GM21528 (cell line): ENCODE data around the gene CCDC71L.
"Not testable (repeated sequence)": the region's sequence is repeated elsewhere in the genome, so short reads cannot be mapped to it uniquely, and the experiment has no call there.

Experiments
- ATAC-seq: cut with Tn5 transposase; IDR thresholded peaks from one replicate; pipeline ENCODE4 v1.9.1; 2021; ENCODE audit warnings: mild to moderate bottlenecking, moderate library complexity; ENCODE audit not compliant: unreplicated experiment, low FRiP score

The CCDC71L gene

DNA sequence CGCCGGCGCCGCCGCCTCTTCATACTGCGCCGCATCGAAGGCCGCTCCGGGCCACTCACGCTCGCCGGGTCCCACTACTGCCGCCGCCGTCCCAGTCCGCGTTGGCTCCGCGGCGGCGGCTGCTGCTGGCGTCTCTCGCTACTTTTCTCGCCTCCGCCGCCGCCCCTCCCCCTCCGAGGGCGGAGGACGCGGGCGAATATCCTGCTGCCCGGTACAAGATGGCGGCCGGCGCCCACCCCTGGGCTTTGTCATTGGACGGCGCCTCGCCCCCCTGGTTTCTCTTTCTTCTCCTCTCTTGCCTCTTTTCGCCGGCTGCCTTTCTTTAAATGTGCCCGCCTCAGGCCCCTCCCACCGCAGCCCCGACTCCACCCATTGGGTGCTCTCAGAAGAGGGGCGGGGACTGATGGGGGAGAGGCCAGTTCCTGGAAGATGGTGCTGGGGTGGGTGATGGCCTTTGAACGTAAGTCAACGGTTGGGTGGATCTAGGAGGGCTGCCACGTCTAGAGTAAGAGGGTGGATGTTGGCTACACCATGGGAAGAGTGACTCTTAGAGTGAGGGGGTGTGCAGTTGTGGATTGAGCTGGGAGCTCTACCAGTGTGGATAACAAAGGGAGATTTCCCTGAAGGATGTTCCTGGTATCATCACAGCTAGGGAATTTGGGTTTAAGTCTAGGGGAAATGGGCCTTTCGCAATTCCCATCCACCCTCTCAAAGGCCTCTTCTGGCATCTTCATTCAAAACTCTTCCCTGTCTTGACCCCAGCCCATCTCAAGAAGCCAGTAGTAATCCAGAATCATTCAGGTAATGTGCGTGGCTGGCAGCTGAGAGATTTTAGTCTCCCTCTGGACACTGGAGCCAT is at the start of gene CCDC71L:
Gene CCDC71L, minus strand, starts transcription at position 297 of the 859 bp plus-strand sequence. Its CDS starts 262 bp downstream, at position 35.
- peak; percentile 82 for ATAC-seq

DNA sequence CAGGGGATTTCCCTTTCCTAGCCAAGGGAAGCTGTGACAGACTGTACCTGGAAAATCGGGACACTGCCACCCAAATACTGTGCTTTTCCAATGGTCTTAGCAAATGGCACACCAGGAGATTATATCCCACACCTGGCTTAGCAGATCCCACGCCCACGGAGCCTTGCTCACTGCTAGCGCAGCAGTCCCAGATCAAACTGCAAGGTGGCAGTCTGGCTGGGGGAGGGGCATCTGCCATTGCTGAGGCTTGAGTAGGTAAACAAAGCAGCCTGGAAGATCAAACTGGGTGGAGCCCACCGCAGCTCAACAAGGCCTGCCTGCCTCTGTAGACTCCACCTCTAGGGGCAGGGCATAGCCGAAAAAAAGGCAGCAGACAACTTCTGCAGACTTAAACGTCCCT is 48.6 kb upstream of the CCDC71L start:
- ATAC-seq = not testable (repeated sequence)

DNA sequence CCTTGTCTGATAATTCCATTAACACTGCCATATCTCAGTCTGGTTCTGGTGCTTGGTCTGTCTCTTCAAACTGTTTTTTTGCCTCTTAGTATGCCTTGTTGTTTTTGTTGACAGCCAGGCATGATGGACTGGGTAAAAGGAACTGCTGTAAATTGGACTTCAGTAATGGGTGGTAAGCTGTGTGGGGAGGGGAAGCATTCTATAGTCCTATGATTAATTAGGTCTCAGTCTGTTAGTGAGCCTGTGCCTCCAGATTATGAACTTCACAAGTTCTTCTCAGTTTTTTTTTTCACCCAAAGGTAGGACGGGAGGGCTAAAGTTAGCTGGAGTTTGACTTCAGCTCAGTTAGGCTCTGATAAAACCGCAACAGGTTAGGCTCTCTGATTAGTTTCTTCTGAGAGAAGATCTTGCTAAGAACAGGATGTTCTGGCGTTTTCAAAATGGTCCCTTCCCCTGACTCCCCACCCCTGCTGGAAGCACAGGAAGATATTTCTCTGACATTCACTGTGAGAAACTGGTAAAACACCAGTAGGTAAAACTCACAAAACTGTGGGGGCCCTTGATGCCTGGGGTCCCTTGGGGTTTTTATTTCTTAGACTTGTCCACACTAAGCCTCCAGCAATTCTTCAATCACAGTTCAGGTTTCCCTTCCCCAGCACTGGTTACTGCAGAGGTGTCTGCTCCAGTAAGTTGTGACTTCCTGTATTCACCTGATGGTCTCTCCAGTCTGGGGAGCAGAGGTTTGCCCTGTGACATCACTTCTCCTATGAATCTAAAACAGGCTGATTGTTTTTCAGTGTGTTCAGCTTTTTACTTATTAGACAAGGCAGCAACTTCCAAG is 43.3 kb upstream of the CCDC71L start:
- ATAC-seq = no peak

DNA sequence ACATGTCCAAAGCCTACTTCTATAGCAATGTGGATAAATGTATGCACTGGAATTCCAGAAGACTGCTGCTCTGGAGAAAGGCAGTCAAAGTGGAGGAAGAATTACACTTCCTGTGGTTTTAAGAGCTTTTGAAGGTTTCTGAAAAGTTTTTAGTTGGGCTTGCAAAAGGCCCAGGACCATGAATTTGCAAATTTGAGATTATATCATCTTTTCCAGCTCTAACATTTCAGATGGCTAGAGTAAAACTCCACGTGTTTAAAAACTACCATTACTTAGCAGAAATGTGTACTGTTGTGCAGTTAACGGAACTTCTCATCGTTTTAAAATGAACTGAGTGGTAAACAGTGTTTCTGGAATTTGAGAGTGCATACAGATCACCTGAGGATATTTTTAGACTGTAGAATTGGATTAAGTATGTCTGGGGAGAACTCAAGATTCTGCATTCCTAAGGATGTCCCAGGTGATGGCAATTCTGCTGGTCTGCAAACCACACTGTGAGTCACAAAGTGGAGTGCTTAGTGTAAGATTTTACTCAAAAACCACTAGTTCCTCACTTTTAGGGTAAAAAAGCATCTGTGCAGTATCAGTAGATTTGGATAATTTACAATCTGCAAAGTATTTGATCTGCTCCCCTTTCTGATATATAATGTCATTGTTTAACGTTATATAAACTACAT is 32.9 kb upstream of the CCDC71L start:
- ATAC-seq = no peak

DNA sequence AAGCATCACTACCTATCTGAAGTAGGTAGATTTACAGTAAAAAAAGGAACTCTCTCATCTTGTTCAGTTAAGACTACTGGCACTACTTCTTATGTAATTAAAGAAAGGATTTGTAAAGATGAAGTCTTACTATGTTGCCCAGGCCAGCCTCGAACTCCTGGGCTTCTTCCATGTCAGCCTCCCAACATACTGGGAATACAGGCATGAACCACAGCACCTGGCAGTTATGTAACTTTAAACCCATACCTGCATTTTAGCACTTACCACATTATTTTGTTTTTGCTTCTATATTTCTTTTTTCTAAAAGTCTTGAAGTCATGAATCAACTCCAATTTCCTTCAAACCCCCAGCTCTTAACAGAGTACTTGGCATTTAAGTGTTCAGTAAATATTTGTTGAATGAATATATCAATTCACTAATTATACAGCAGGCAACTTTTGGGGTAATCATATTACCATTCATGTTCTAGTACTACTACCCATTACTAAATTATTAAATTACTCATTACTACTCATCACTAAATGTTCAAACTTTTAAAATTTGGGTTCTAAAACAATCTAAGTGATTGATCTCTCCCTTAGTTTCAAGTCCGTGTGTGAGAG is 31.6 kb upstream of the CCDC71L start:
- ATAC-seq = no peak

DNA sequence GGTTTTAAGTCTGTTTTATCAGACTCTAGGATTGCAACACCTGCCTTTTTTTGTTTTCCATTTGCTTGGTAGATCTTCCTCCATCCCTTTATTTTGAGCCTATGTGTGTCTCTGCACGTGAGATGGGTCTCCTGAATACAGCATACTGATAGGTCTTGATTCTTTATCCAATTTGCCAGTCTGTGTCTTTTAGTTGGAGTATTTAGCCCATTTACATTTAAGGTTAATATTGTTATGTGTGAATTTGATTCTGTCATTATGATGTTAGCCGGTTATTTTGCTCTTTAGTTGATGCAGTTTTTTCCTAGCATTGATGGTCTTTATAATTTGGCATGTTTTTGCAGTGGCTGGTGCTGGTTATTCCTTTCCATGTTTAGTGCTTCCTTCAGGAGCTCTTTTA is 27.2 kb upstream of the CCDC71L start:
- not testable (repeated sequence) for ATAC-seq

DNA sequence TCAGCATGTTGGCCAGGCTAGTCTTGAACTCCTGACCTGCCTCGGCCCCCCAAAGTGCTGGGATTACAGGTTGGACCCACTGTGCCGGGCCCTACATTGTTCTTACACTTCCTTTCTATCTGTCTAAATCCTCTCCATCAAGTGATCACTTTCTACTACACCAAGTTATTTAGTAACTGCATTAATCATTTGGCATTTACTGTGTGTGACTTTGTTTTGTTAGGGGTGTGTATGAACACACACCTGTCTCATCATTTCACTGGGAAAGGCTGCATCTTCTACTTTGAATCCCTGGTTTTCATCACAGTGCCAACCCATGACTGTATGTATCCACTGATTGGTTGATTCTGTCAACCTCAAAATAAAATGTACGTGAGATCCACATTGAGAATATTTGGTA is 23.0 kb upstream of the CCDC71L start:
- no peak for ATAC-seq

DNA sequence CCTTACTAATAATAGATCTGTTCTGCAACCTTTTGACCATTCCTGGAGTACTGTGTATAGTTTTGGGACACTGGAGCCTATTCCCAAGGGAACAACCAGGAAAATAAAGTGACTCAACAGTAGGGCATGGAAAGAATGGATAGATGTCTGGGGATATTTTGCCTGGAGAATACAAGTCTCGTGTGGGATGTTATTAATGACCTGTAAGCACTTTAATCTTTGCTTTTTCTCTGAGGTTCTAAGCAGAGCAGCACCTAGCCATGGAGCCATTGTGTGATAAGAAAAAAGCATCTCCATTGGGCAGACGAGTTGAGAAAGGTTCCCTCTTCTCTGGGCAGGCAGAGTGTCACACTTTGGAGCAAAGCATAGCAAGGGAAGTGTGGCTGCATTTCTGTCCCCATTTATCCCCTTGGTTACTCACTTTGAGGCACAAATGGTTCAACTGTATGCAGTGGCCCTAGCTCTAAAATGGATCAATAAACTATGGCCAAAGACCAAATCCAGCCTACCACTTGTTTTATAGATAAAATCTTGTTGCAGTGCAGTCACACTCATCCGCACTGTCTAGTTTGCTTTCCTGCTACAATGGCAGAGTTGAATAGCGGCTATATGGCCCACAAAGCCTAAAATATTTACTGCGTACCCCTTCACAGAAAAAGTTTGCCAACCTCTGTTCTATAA is 21.0 kb upstream of the CCDC71L start:
- no peak for ATAC-seq

DNA sequence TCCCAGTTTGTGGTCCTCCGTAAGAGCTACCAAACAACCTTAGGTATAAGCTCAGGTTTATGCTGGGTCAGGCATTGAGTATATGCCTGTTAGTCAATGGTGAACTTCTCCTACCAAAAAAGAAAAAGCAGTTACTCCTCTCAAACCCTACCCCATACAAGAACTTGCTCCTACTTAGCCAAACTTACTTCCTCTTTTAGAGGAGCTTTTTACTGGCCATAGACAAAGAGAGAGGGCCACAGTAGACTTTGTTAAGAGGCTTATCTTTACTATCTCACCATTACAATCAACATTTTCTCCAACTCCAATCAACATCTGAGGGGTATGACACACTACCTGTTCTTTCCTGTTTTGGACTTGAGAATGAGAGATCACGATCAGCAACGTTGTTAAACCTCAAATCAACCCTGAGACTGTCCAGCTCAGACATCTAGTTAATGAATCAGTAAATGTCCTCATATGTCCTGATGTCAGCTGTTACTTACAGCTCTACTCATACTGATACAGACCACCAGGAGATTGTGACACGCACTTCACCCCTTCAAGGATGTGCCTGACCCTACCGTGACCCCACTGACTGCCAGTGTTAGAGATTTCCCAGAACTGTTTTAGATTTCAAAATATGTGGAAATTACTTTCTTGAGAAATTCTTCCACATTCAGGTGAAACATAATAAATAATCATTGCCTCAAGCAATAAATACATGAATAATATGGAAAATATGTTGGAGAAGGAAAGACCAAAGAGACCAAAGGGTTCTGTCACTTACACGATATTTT is 18.4 kb upstream of the CCDC71L start:
- no peak for ATAC-seq

DNA sequence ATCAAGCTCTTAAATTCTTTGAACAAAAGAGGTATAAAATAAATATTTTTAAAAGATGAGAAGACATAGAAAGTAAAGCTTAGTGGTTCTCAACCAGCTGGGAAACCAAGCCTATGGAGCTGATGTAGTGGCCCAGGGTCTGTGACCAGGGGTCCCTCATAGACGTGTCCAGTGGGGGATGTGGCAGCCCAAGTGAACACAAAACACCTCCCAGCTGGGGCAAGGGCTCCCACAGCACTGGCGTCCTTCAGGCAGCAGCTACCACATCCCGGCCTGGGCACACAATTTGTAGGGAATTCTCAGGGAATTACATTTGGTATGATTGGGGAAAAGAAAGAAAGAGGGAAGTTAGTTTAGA is 17.8 kb upstream of the CCDC71L start:
- no peak for ATAC-seq

DNA sequence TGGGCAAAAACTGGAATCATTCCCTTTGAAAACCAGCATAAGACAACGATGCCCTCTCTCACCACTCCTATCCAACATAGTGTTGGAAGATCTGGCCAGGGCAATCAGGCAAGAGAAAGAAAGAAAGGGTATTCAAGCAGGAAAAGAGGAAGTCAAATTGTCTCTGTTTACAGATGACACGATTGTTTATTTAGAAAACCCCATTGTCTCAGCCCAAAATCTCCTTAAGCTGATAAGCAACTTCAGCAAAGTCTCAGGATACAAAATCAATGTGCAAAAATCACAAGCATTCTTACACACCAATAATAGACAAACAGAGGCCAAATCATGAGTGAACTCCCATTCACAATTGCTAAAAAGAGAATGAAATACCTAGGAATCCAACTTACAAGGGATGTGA is 15.5 kb upstream of the CCDC71L start:
- ATAC-seq = not testable (repeated sequence)

DNA sequence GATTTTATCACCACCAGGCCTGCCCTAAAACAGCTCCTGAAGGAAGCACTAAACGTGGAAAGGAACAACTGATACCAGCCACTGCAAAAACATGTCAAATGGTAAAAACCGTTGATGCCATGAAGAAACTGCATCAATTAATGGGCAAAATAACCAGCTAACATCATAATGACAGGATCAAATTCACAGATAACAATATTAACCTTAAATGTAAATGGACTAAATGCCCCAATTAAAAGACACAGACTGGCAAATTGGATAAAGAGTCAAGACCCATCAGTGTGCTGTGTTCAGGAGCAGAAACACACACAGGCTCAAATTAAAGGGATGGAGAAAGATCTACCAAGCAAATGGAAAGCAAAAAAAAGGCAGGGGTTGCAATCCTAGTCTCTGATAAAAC is 12.7 kb upstream of the CCDC71L start:
- not testable (repeated sequence) for ATAC-seq

DNA sequence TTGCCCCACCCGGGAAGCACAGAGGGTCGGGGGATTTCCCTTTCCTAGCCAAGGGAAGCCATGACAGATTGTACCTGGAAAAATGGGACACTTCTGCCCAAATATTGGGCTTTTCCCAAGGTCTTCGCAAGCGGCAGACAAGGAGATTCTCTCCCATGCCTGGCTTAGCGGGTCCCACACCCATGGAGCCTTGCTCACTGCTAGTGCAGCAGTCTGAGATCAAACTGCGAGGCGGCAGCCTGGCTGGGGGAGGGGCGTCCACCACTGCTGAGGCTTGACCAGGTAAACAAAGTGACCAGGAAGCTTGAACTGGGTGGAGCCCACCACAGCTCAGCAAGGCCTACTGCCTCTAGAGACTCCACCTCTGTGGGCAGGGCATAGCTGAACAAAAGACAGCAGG is 11.0 kb upstream of the CCDC71L start:
- ATAC-seq = not testable (repeated sequence)

DNA sequence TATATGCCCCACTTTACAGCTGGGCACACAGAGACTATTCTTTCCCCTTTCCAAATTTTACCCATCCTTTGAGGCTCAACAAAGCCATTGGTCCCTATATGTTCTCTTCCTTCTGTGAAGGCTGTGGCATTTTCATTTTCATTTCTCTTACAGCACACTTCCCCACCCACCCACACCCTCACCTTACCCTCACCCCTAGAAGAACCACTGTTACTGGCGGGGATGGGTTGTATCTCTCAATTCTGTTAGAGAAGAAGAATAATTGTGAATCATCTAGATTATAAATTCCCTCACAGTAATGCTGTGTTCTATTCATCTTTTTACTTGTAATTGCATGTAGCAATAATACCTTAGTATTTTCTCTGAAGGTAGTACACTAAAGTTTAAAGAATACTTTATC is 10.2 kb upstream of the CCDC71L start:
- no peak for ATAC-seq

DNA sequence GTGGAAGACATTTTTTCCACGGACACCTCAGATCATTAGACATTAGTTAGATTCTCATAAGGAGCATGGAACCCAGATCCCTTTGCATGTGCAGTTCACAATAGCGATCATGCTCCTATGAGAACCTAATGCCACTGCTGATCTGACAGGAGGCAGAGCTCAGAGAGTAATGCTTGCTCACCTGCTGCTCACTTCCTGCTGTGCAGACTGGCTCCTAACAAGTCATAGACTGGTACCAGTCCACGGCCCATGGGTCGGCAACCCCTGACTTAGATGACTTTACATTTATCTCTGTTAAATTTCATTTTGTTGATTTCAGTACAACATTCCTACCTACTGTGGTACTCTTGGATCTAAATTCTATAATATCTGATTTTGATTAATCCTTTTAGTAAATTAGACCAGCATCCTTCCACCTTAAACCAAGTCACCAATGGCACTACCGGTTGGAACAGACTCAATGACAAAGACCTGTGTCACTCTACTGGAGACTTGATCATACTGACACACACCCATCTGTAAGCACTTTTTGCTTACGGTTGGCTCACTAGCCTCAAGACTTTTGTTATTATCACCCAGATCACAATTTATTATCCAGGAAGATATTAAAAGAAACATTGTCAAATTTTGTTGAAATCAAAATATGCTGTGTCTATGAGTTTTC is 8.0 kb upstream of the CCDC71L start:
- ATAC-seq = no peak

DNA sequence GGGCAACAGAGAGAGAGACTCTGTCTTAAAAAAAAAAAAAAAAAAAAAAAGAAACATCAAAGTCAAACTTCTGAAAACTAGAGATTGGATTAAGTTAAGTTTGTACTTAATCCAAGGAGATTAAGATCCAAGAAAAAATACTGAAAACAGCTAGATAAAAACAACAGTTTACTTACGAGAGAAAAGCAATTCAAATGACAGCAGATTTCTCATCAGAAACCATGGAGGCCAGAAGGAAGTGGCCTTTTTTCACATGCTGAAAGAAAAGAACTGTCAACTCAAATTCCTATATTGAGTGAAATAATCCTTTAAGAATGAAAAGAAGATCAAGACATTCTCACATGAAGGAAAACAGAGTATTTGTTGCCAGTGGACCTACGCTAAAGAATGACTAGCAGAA is 5.4 kb upstream of the CCDC71L start:
- no peak for ATAC-seq

DNA sequence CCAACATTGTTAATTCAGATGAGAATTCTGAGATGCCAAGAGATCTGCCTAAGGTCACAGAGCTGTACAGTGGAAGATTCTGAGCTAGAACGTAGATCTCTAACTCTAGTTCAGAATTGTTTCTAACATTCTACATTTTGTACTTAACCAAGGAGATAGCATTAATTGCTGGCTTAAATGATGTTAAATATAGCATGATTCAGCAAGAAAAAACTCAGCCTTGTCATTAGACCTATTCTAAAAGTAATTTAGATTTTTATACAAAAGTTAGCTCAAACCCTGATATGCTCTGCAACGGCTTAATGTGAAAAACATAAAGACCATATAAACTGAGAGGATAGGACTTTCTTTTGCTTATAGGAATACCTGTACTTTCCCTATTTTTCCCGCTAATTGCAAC is 3.4 kb upstream of the CCDC71L start:
- no peak for ATAC-seq

DNA sequence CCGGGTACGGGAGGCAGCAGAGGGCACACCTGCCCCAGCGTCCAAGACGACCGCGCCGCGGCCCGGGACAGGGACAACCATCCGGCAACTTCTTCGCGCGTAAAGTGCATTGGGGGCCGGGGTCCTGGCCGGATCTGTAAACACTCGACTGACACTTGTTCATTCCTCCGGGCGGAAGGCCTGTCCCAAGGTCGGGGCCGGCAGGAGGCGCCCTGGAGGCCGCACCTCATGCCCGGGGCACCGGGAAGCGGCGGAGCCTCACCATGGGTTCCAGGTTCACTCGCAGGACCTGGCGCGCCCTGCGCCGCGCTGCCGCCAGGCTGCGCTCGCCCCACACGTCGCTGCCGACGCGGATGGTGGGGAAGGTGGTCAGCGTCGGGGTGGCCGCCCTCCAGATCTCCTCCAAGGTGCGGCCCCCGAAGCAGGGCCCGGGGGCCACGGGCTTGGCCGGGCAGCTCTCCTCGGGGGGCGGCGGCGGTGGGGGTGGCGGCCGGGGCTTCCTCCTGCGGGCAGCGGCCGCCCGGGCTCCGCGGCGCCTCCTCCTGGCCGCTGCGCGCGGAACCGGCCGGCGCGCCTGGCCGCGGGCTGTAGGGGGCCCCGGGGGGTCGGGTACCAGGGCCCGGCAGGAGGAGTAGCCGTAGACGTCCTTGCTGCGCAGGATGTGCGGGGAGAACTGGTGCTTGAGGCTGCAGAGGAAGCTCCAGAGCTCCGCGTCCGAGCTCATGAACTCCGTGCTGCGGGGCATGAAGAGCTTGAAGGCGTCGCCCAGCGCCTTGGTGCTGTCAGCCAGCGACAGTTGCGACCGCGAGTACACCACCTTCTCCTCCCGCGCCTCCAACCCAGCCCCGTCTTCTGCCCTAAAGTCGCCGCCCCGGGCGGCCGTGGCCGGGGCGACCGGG is 746 bp downstream of the CCDC71L start:
- peak; percentile 72 for ATAC-seq
